Upper lobe of left lung (tissue), 4 donors: ENCODE measurements around the gene COL3A1.

Source experiments
- POLR2A ChIP-seq, 4 donors: fragments of 450-650 bp; IDR thresholded peaks; one replicate each; pipeline ENCODE4 v1.5.1; 2016 to 2017; ENCODE audit warnings: antibody characterized with exemption in 4 of 4, mild to moderate bottlenecking in 2 of 4
- TF ChIP-seq, protein P1 (sequence below), 6 experiments: fragments of 450-650 bp in 4 of 6; fragments of 200-600 bp in 2 of 6; sonication (generic) in 2 of 6; IDR thresholded peaks; one replicate each; pipeline ENCODE4 v1.5.1; 2016 to 2019; ENCODE audit warnings: antibody characterized with exemption in 6 of 6

DNA sequence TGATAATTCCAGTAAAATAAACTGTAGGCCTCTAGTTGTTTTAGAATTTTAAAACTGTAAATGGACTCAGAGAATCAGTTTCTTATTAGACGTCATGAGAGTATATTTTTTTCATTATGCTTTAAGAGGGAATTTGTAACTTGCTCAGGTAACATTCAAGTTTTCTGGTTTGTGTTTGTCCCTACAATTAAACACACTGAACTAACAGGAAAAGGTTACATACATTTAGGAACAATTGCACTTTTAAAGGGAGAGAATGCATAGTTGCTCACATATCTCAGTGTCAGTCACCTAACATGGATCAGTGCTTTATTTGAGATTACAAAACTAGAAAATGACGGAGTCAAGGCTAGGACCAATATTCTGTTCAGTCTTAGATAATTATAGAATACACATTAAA lies 3.1 kb downstream of the COL3A1 start:
- no peak for TF ChIP-seq POLR2A (IDR thresholded peaks at IDR 0.05)
- TF ChIP-seq, protein P1, sequence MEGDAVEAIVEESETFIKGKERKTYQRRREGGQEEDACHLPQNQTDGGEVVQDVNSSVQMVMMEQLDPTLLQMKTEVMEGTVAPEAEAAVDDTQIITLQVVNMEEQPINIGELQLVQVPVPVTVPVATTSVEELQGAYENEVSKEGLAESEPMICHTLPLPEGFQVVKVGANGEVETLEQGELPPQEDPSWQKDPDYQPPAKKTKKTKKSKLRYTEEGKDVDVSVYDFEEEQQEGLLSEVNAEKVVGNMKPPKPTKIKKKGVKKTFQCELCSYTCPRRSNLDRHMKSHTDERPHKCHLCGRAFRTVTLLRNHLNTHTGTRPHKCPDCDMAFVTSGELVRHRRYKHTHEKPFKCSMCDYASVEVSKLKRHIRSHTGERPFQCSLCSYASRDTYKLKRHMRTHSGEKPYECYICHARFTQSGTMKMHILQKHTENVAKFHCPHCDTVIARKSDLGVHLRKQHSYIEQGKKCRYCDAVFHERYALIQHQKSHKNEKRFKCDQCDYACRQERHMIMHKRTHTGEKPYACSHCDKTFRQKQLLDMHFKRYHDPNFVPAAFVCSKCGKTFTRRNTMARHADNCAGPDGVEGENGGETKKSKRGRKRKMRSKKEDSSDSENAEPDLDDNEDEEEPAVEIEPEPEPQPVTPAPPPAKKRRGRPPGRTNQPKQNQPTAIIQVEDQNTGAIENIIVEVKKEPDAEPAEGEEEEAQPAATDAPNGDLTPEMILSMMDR (IDR thresholded peaks at IDR 0.05), result no peak
